ENCODE results near the gene CLN6. TPM values are rescaled to one million over a fixed set of nuclear protein-coding genes. Genes with fewer than 3 reads are reported as not detected.
"Not testable (repeated sequence)": the region's sequence is repeated elsewhere in the genome, so short reads cannot be mapped to it uniquely, and the experiment has no call there.

Gene CLN6
- total RNA-seq, 2 donors from 2014 or later: 10.7 to 12.3 TPM

DNA sequence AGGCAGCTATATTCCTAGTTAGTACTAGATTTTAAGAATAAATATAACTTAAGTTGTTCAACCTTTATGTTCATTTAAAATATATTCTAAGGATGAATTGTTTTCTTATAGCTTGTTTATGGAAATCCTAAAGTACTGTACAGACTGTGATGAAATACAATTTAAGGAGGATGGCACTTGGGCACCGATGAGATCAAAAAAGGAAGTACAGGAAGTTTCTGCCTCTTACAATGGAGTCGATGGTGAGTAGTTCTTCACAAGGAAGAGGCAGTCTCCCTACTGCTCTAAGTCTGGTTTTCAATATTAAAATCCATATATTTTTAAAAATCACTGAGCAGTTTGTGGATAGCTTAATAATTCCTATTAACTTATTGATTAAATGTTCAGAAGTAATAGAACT, 54.0 kb downstream of the CLN6 start:
- ATAC-seq (no peak), DNase-seq (no peak)
- intact Hi-C loops (cut with DNase I): no loop called here

DNA sequence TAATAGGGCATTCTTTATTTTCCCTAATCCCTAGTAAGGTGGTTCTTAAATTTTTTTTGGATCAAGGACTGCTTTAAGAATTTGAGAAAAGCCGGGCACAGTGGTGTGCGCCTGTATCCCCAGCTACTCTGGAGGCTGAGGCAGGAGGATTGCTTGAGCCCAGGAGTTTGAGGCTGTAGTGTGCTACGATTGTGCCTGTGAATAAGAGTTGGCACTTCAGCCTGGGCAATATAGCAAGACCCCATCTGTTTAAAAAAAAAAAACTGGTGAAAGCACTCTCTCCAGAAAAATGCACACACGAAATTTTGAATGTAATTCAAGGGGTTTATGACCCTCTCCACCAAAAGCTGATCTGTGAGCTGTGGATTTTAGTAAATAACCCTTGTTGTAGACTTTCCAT, 56.4 kb downstream of the CLN6 start:
- ATAC-seq: no peak
- intact Hi-C loops (cut with DNase I): no loop called here

DNA sequence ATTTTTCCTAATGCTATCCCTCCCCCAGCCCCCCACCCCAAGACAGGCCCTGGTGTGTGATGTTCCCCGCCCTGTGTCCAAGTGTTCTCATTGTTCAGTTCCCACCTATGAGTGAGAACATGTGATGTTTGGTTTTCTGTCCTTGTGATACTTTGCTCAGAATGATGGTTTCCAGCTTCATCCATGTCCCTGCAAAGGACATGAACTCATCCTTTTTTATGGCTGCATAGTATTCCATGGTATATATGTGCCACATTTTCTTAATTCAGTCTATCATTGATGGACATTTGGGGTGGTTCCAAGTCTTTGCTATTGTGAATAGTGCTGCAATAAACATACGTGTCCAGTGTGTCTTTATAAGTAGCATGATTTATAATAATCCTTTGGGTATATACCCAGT, 57.5 kb downstream of the CLN6 start:
- intact Hi-C loops (cut with DNase I); ATAC-seq; DNase-seq: not testable (repeated sequence)

More for the DNA sequence above, 56.4 kb downstream of the CLN6 start:
- DNase-seq: no peak

DNA sequence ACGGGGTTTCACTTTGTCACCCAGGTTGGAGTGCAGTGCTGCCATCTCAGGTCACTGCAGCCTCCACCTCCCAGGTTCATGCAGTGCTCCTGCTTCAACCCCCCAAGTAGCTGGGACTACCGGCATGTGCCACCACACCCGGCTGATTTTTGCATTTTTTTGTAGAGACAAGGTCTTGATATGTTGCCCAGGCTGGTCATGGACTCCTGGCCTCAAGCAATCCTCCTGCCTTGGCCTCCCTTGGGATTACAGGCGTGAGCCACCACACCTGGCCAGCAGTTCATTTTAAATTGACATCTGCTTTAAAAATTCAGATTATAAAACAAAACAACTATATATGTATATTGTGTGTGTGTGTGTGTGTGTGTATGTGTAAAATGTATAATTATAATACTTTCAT, 62.7 kb downstream of the CLN6 start:
- ATAC-seq (no peak), DNase-seq (no peak)
- intact Hi-C loops (cut with DNase I): no loop called here

DNA sequence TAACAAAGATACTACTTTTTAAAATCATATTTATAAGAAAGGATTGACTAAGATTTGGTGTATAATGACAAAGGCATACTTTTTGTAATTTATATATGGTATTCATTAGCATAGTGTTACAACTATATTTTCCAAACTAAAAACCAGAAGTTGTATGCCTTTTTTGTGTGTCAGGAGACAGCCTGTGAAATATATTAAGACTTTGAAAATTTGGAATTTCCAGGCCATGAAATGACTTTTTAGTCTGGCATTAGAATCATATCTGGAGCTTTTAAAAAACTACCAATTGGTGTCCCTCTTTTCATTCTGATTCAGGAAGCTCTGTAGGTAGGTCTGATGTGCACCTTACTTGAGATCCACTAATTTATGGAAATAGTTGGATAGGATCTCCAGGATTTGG, 66.3 kb downstream of the CLN6 start:
- ATAC-seq: no peak
- intact Hi-C loops (cut with DNase I): no loop called here
- no peak for DNase-seq

DNA sequence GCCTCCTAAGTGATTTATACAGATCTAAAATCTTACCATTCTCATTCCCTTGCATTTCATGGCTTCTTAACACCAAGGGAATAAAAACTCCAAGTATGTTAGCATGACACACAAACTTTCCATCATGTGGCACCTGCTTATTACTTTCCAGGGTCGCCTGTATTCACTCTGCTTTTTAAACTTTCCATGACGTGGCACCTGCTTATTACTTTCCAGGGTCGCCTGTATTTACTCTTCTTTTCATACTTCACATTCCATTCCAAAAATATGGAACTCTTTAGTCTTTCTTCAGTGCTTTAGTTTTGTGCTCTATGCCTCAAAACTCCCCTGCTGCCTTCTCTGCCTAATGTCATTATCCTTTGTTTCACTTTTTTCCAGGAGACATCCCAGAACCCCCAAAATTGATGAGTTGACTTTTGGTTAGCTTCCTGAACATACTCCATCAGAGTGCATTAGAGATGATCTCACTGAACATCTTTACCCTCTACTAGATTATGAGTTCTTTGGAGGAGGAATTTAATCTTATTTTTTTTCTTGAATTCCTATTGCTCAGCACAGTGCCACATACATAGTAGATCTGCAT, 71.4 kb downstream of the CLN6 start:
- ATAC-seq (no peak), DNase-seq (no peak)
- intact Hi-C loops (cut with DNase I): loop anchor here in 1 of 2 donors (5.0 kb wide), 1 partner anchor 251 kb away; no protein-coding TSS in a partner anchor

DNA sequence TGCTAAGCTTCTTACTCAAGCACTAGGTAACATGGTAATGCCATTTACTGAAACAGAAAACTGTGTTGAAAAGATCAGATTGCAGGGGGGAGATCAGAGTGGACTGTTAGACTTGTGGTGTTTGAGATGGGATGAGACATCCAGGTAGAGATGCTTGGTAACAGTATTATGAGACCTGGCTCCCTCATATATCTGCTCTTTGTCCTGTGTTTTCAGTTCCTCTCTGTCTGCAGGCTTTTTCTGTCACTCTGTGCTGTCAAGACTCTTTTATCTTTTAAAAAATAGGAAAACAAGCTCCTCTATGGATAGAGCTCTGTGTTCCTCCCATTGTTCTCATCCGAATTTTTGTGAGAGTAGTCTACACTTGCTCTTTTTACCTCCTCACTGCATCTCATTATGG, 72.5 kb downstream of the CLN6 start:
- intact Hi-C loops (cut with DNase I): loop anchor here in 1 of 2 donors (5.0 kb wide), 1 partner anchor 250 kb away; no protein-coding TSS in a partner anchor
- DNase-seq (no peak), ATAC-seq (no peak)

Other genes with a start within 250 kb of the CLN6 start
- gene PIAS1, start 175.4 kb downstream of the CLN6 start, total RNA-seq: 10 to 100 TPM; 27.1 to 31.7 TPM
- 1 to 10 TPM; 3.7 to 4.3 TPM for gene CALML4, start 24.4 kb downstream of the CLN6 start, total RNA-seq
- 10 to 100 TPM; 41.1 to 69.7 TPM for gene FEM1B, start 48.0 kb upstream of the CLN6 start, total RNA-seq
- gene ITGA11, start 202.4 kb upstream of the CLN6 start, total RNA-seq: 10 to 100 TPM; 22.4 to 23.8 TPM

Measured in left cardiac atrium (tissue), 4 donors.